GM23248 (cell line): ENCODE data around the gene RAB25. TPM values are rescaled to one million over a fixed set of nuclear protein-coding genes. Genes with fewer than 3 reads are reported as not detected.

ENCODE experiments used
- DNase-seq: peaks from one replicate; pipeline ENCODE4 v3.0.0-alpha.2; 2015
- H2AFZ ChIP-seq: fragments of 200-600 bp; sonication (generic); 2 replicates; pipeline ENCODE4 v1.6.1; 2016; ENCODE audit warnings: antibody characterized with exemption
- H3F3A ChIP-seq: fragments of 200-600 bp; sonication (generic); 2 replicates; pipeline ENCODE4 v1.6.1; 2016; ENCODE audit warnings: mild to moderate bottlenecking, antibody characterized with exemption, mixed run types; ENCODE audit not compliant: insufficient read depth
- H3K27ac ChIP-seq: fragments of 200-600 bp; sonication (generic); 2 replicates; pipeline ENCODE4 v1.5.1; 2016; ENCODE audit warnings: mild to moderate bottlenecking
- H3K27me3 ChIP-seq: fragments of 200-600 bp; sonication (generic); replicated peaks from 2 replicates; pipeline ENCODE4 v1.6.1; 2016; ENCODE audit warnings: mild to moderate bottlenecking; ENCODE audit not compliant: insufficient read depth
- H3K36me3 ChIP-seq: fragments of 200-600 bp; sonication (generic); 2 replicates; pipeline ENCODE4 v1.6.1; 2016; ENCODE audit warnings: low read depth, mild to moderate bottlenecking
- H3K4me1 ChIP-seq: fragments of 200-600 bp; sonication (generic); 2 replicates; pipeline ENCODE4 v1.6.1; 2016; ENCODE audit warnings: mild to moderate bottlenecking; ENCODE audit not compliant: insufficient read depth
- H3K4me2 ChIP-seq: fragments of 200-600 bp; sonication (generic); one replicate; pipeline ENCODE4 v1.6.1; 2016; ENCODE audit warnings: mild to moderate bottlenecking; ENCODE audit not compliant: unreplicated experiment
- H3K4me3 ChIP-seq: fragments of 200-600 bp; sonication (generic); 2 replicates; pipeline ENCODE4 v1.5.1; 2016; ENCODE audit warnings: mild to moderate bottlenecking
- H3K79me2 ChIP-seq: fragments of 200-600 bp; sonication (generic); 2 replicates; pipeline ENCODE4 v1.6.1; 2016; ENCODE audit warnings: mild to moderate bottlenecking; ENCODE audit not compliant: insufficient read depth
- H3K9ac ChIP-seq: fragments of 200-600 bp; sonication (generic); 2 replicates; pipeline ENCODE4 v1.6.1; 2016; ENCODE audit warnings: mild to moderate bottlenecking
- H3K9me2 ChIP-seq: fragments of 200-600 bp; sonication (generic); 2 replicates; pipeline ENCODE4 v1.6.1; 2016; ENCODE audit warnings: mixed run types, mild to moderate bottlenecking, moderate library complexity; ENCODE audit not compliant: insufficient read depth
- H3K9me3 ChIP-seq: fragments of 200-600 bp; sonication (generic); one replicate; pipeline ENCODE4 v1.6.1; 2017; ENCODE audit warnings: low read depth
- H4K20me1 ChIP-seq: fragments of 200-600 bp; sonication (generic); 2 replicates; pipeline ENCODE4 v1.6.0; 2016; ENCODE audit not compliant: insufficient read depth
- EZH2 ChIP-seq: fragments of 200-600 bp; sonication (generic); IDR thresholded peaks from 2 replicates; pipeline ENCODE4 v1.6.1; 2018; ENCODE audit warnings: antibody characterized with exemption, mild to moderate bottlenecking; ENCODE audit not compliant: insufficient read depth, poor library complexity, severe bottlenecking
- EZH2phosphoT487 ChIP-seq: fragments of 200-600 bp; sonication (generic); IDR thresholded peaks from 2 replicates; pipeline ENCODE4 v1.6.1; 2018; ENCODE audit warnings: antibody characterized with exemption, moderate library complexity, mild to moderate bottlenecking, low read depth; ENCODE audit not compliant: insufficient read depth
- WGBS, 2 experiments: methylation state at CpG; one replicate each; pipeline ENCODE4 v1.1.6; 2015 to 2017; ENCODE audit warnings: low lambda C conversion rate in 2 of 2, low coverage in 1 of 2; ENCODE audit errors: missing lambda C conversion rate in 2 of 2; 5-methylcytosine and 5-hydroxymethylcytosine counted together
- in situ Hi-C: fragments of 300-500 bp; cut with MboI; formaldehyde crosslinking; loops from 2 replicates; pipeline ENCODE4 v1.15.0; 2020
- polyA plus RNA-seq: library from polyadenylated mRNA; unstranded; fragments of >200 nt; fragmentation: Nextera tagmentation; extraction: Ambion mirVana; gene quantifications from 2 replicates; pipeline ENCODE4 v1.2.1, GENCODE V29; 2016
- total RNA-seq: library from RNA; depleted of rRNA; stranded (reverse); fragments of >200 nt; shearing (Covaris generic); gene quantifications from 2 replicates; pipeline ENCODE4 v1.2.3, GENCODE V29; 2014; rRNA removed

The RAB25 gene
- not detected in 2 replicates for total RNA-seq
- polyA plus RNA-seq = not detected in 2 replicates

GRCh38 chr1:156060937-156061636 is at the start of gene RAB25:
Gene RAB25 (plus strand): TSS chr1:156061160. CDS start chr1:156061401, 241 bp downstream.
- no peak within 1 kb of the TSS for H2AFZ ChIP-seq
- H4K20me1 ChIP-seq = no peaks in the 10 kb centered on the region
- H3K4me3 ChIP-seq = no peak within 1 kb of the TSS
- no peaks in the 10 kb centered on the region for H3K9me3 ChIP-seq
- H3K27me3 ChIP-seq = no peaks in the 10 kb centered on the region
- DNase-seq = no peak
- no peak within 1 kb of the TSS for H3K4me2 ChIP-seq
- H3K9ac ChIP-seq = no peak within 1 kb of the TSS
- H3K4me1 ChIP-seq = peaks cover 1% of the 10 kb centered on the region; the same call in 1 of the 2 replicates
- WGBS, 2 experiments = 52 to 55% methylated on average over 11 of the region's 11 CpGs
- TF ChIP-seq EZH2phosphoT487 = no peak
- in situ Hi-C loops = no loop called here
- H3K27ac ChIP-seq = no peak within 1 kb of the TSS
- H3F3A ChIP-seq = no peaks in the 10 kb centered on the region
- peaks cover 3% of the 10 kb centered on the region; the same call in 1 of the 2 replicates for H3K79me2 ChIP-seq
- no peaks in the 10 kb centered on the region for H3K36me3 ChIP-seq
- H3K9me2 ChIP-seq = no peaks in the 10 kb centered on the region

GRCh38 chr1:156012051-156012817 is 48.7 kb upstream of the RAB25 start:
- 85 to 87% methylated on average over 4 of the region's 4 CpGs for WGBS, 2 experiments
- Histone ChIP-seq H3K27ac (no peak overlapping the region), H3K4me2 (no peak overlapping the region), H3K9me2 (no peaks in the 10 kb centered on the region), H2AFZ (no peak overlapping the region), H3K4me3 (no peak overlapping the region), H3K27me3 (no peaks in the 10 kb centered on the region), H3K9me3 (no peaks in the 10 kb centered on the region), H4K20me1 (0 out of 2 replicates have a peak, but pooled peaks cover 4% of the 10 kb centered on the region), H3K79me2 (peaks cover 50% of the 10 kb centered on the region), H3K9ac (no peak overlapping the region), H3K36me3 (peaks cover 65% of the 10 kb centered on the region), H3K4me1 (no peaks in the 10 kb centered on the region), H3F3A (peaks cover 51% of the 10 kb centered on the region)
- DNase-seq = no peak
- in situ Hi-C loops = no loop called here
- no peak for TF ChIP-seq EZH2phosphoT487
- no peak for TF ChIP-seq EZH2

GRCh38 chr1:156014829-156015228 is 46.1 kb upstream of the RAB25 start:
- Histone ChIP-seq H3K4me2 (no peak overlapping the region), H2AFZ (no peak overlapping the region), H3K27me3 (no peaks in the 10 kb centered on the region), H3K4me3 (no peak overlapping the region), H4K20me1 (0 out of 2 replicates have a peak, but pooled peaks cover 4% of the 10 kb centered on the region), H3K79me2 (peaks cover 75% of the 10 kb centered on the region), H3K36me3 (peaks cover 75% of the 10 kb centered on the region), H3K9me2 (no peaks in the 10 kb centered on the region), H3K9me3 (no peaks in the 10 kb centered on the region), H3K27ac (no peak overlapping the region), H3K9ac (no peak overlapping the region), H3K4me1 (0 out of 2 replicates have a peak, but pooled peaks cover 9% of the 10 kb centered on the region), H3F3A (peaks cover 36% of the 10 kb centered on the region)
- no peak for DNase-seq
- TF ChIP-seq EZH2 (no peak), EZH2phosphoT487 (no peak)
- in situ Hi-C loops = no loop called here
- 85 to 86% methylated on average over 7 of the region's 7 CpGs for WGBS, 2 experiments

GRCh38 chr1:156019946-156020292 is 41.0 kb upstream of the RAB25 start:
- H3K9ac ChIP-seq = peak overlapping the region; percentile 83
- no peaks in the 10 kb centered on the region for H3K9me3 ChIP-seq
- 26 to 31% methylated on average over 8 of the region's 8 CpGs for WGBS, 2 experiments
- H3K79me2 ChIP-seq = peaks cover 54% of the 10 kb centered on the region
- in situ Hi-C loops = no loop called here
- no peak for DNase-seq
- TF ChIP-seq EZH2 = no peak
- no peaks in the 10 kb centered on the region for H3K27me3 ChIP-seq
- peaks cover 29% of the 10 kb centered on the region for H3K36me3 ChIP-seq
- no peaks in the 10 kb centered on the region for H3K9me2 ChIP-seq
- peak overlapping the region; percentile 75 for H3K4me2 ChIP-seq
- peaks cover 2% of the 10 kb centered on the region; the same call in 1 of the 2 replicates for H3F3A ChIP-seq
- peak overlapping the region; percentile 86 for H3K4me3 ChIP-seq
- no peaks in the 10 kb centered on the region for H4K20me1 ChIP-seq
- 0 out of 2 replicates have a peak, but pooled peaks cover 10% of the 10 kb centered on the region for H3K4me1 ChIP-seq
- H2AFZ ChIP-seq = peak overlapping the region; percentile 79; the same call in 1 of the 2 replicates
- no peak overlapping the region for H3K27ac ChIP-seq
